Measurements from ENCODE around the gene ELP5.

ELP5 gene

GRCh38 chr17:7222093-7222971 is 29.7 kb upstream of the ELP5 start:
- H3K9me3 ChIP-seq (ENCODE audit: low read length) = no peaks in the 10 kb centered on the region
- peaks cover 33% of the 10 kb centered on the region for H3K4me1 ChIP-seq (ENCODE audit: insufficient read depth, low read length)
- no peak overlapping the region for H2AFZ ChIP-seq (ENCODE audit: low read depth, low read length)
- H3K27me3 ChIP-seq (ENCODE audit: insufficient read depth, low read length) = no peaks in the 10 kb centered on the region
- no peak overlapping the region for H3K4me3 ChIP-seq (ENCODE audit: low read length)
- H3K36me3 ChIP-seq (ENCODE audit: insufficient read depth, low read length) = peaks cover 56% of the 10 kb centered on the region

- no peaks in the 10 kb centered on the region for H3K9me3 ChIP-seq (ENCODE audit: low read length)
- H3K36me3 ChIP-seq (ENCODE audit: insufficient read depth, low read length) = peaks cover 61% of the 10 kb centered on the region
- H3K4me1 ChIP-seq (ENCODE audit: insufficient read depth, low read length) = peaks cover 29% of the 10 kb centered on the region
- no peaks in the 10 kb centered on the region for H3K27me3 ChIP-seq (ENCODE audit: insufficient read depth, low read length)
- no peak overlapping the region for H3K4me3 ChIP-seq (ENCODE audit: low read length)
- no peak overlapping the region for H2AFZ ChIP-seq (ENCODE audit: low read depth, low read length)
These were observed 29.1 kb upstream of the ELP5 start for GRCh38 chr17:7222972-7223292.

- H3K27me3 ChIP-seq (ENCODE audit: insufficient read depth, low read length) = no peaks in the 10 kb centered on the region
- peaks cover 24% of the 10 kb centered on the region for H3K4me1 ChIP-seq (ENCODE audit: insufficient read depth, low read length)
- no peaks in the 10 kb centered on the region for H3K9me3 ChIP-seq (ENCODE audit: low read length)
- H3K4me3 ChIP-seq (ENCODE audit: low read length) = no peak overlapping the region
- H3K36me3 ChIP-seq (ENCODE audit: insufficient read depth, low read length) = peaks cover 66% of the 10 kb centered on the region
- no peak overlapping the region for H2AFZ ChIP-seq (ENCODE audit: low read depth, low read length)
These were observed 28.6 kb upstream of the ELP5 start for GRCh38 chr17:7223375-7223774.

GRCh38 chr17:7224110-7224509 is 27.9 kb upstream of the ELP5 start:
- peaks cover 73% of the 10 kb centered on the region for H3K36me3 ChIP-seq (ENCODE audit: insufficient read depth, low read length)
- peaks cover 17% of the 10 kb centered on the region for H3K4me1 ChIP-seq (ENCODE audit: insufficient read depth, low read length)

GRCh38 chr17:7224661-7225111 is 27.3 kb upstream of the ELP5 start:
- peaks cover 79% of the 10 kb centered on the region for H3K36me3 ChIP-seq (ENCODE audit: insufficient read depth, low read length)
- H3K9me3 ChIP-seq (ENCODE audit: low read length) = no peaks in the 10 kb centered on the region
- no peaks in the 10 kb centered on the region for H3K27me3 ChIP-seq (ENCODE audit: insufficient read depth, low read length)
- peaks cover 13% of the 10 kb centered on the region for H3K4me1 ChIP-seq (ENCODE audit: insufficient read depth, low read length)
- no peak overlapping the region for H2AFZ ChIP-seq (ENCODE audit: low read depth, low read length)
- no peak overlapping the region for H3K4me3 ChIP-seq (ENCODE audit: low read length)

More at GRCh38 chr17:7224110-7224509, 27.9 kb upstream of the ELP5 start:
- no peaks in the 10 kb centered on the region for H3K9me3 ChIP-seq (ENCODE audit: low read length)
- H3K27me3 ChIP-seq (ENCODE audit: insufficient read depth, low read length) = no peaks in the 10 kb centered on the region
- H3K4me3 ChIP-seq (ENCODE audit: low read length) = no peak overlapping the region
- H2AFZ ChIP-seq (ENCODE audit: low read depth, low read length) = no peak overlapping the region

- H3K27me3 ChIP-seq (ENCODE audit: insufficient read depth, low read length) = no peaks in the 10 kb centered on the region
- H3K9me3 ChIP-seq (ENCODE audit: low read length) = no peaks in the 10 kb centered on the region
- H3K36me3 ChIP-seq (ENCODE audit: insufficient read depth, low read length) = peaks cover 90% of the 10 kb centered on the region
- no peak overlapping the region for H3K4me3 ChIP-seq (ENCODE audit: low read length)
- H2AFZ ChIP-seq (ENCODE audit: low read depth, low read length) = no peak overlapping the region
- H3K4me1 ChIP-seq (ENCODE audit: insufficient read depth, low read length) = peaks cover 4% of the 10 kb centered on the region
These were observed 26.2 kb upstream of the ELP5 start for GRCh38 chr17:7225711-7226331.

GRCh38 chr17:7226721-7227710 is 25.0 kb upstream of the ELP5 start:
- Histone ChIP-seq H3K4me3 (ENCODE audit: low read length) (no peak overlapping the region), H3K9me3 (ENCODE audit: low read length) (no peaks in the 10 kb centered on the region), H2AFZ (ENCODE audit: low read depth, low read length) (no peak overlapping the region), H3K27me3 (ENCODE audit: insufficient read depth, low read length) (no peaks in the 10 kb centered on the region), H3K4me1 (ENCODE audit: insufficient read depth, low read length) (peaks cover 4% of the 10 kb centered on the region), H3K36me3 (ENCODE audit: insufficient read depth, low read length) (peaks cover 88% of the 10 kb centered on the region)

- H3K36me3 ChIP-seq (ENCODE audit: insufficient read depth, low read length) = peaks cover 69% of the 10 kb centered on the region
- no peak overlapping the region for H2AFZ ChIP-seq (ENCODE audit: low read depth, low read length)
- H3K4me1 ChIP-seq (ENCODE audit: insufficient read depth, low read length) = peaks cover 14% of the 10 kb centered on the region
These were observed 23.1 kb upstream of the ELP5 start for GRCh38 chr17:7228920-7229319.

GRCh38 chr17:7229504-7229903 is 22.5 kb upstream of the ELP5 start:
- Histone ChIP-seq H3K36me3 (ENCODE audit: insufficient read depth, low read length) (peaks cover 63% of the 10 kb centered on the region), H2AFZ (ENCODE audit: low read depth, low read length) (no peak overlapping the region)

More at GRCh38 chr17:7228920-7229319, 23.1 kb upstream of the ELP5 start:
- Histone ChIP-seq H3K9me3 (ENCODE audit: low read length) (no peaks in the 10 kb centered on the region), H3K4me3 (ENCODE audit: low read length) (no peak overlapping the region), H3K27me3 (ENCODE audit: insufficient read depth, low read length) (no peaks in the 10 kb centered on the region)

GRCh38 chr17:7232114-7232513 is 19.9 kb upstream of the ELP5 start:
- no peaks in the 10 kb centered on the region for H3K27me3 ChIP-seq (ENCODE audit: insufficient read depth, low read length)
- no peaks in the 10 kb centered on the region for H3K9me3 ChIP-seq (ENCODE audit: low read length)
- H3K36me3 ChIP-seq (ENCODE audit: insufficient read depth, low read length) = peaks cover 58% of the 10 kb centered on the region
- peak overlapping the region; percentile 26 for H3K4me3 ChIP-seq (ENCODE audit: low read length)
- peaks cover 29% of the 10 kb centered on the region for H3K4me1 ChIP-seq (ENCODE audit: insufficient read depth, low read length)
- H2AFZ ChIP-seq (ENCODE audit: low read depth, low read length) = no peak overlapping the region

More at GRCh38 chr17:7229504-7229903, 22.5 kb upstream of the ELP5 start:
- Histone ChIP-seq H3K4me1 (ENCODE audit: insufficient read depth, low read length) (peaks cover 15% of the 10 kb centered on the region), H3K9me3 (ENCODE audit: low read length) (no peaks in the 10 kb centered on the region), H3K4me3 (ENCODE audit: low read length) (no peak overlapping the region), H3K27me3 (ENCODE audit: insufficient read depth, low read length) (no peaks in the 10 kb centered on the region)

GRCh38 chr17:7233701-7234082 is 18.3 kb upstream of the ELP5 start:
- Histone ChIP-seq H3K36me3 (ENCODE audit: insufficient read depth, low read length) (peaks cover 45% of the 10 kb centered on the region), H3K4me1 (ENCODE audit: insufficient read depth, low read length) (peaks cover 34% of the 10 kb centered on the region), H3K9me3 (ENCODE audit: low read length) (no peaks in the 10 kb centered on the region), H3K27me3 (ENCODE audit: insufficient read depth, low read length) (no peaks in the 10 kb centered on the region), H2AFZ (ENCODE audit: low read depth, low read length) (no peak overlapping the region), H3K4me3 (ENCODE audit: low read length) (peak overlapping the region; percentile 98)

- H2AFZ ChIP-seq (ENCODE audit: low read depth, low read length) = no peak within 1 kb of the TSS
- peaks cover 39% of the 10 kb centered on the region for H3K36me3 ChIP-seq (ENCODE audit: insufficient read depth, low read length)
- no peaks in the 10 kb centered on the region for H3K9me3 ChIP-seq (ENCODE audit: low read length)
- H3K4me3 ChIP-seq (ENCODE audit: low read length) = peak within 1 kb of the TSS; percentile 98
- H3K27me3 ChIP-seq (ENCODE audit: insufficient read depth, low read length) = no peaks in the 10 kb centered on the region
- peaks cover 34% of the 10 kb centered on the region for H3K4me1 ChIP-seq (ENCODE audit: insufficient read depth, low read length)
These were observed 17.7 kb upstream of the ELP5 start, which contains the start of gene DVL2 for GRCh38 chr17:7234083-7234951. TSS of gene DVL2 (minus strand) at chr17:7234517. CDS start at chr17:7234262, 255 bp downstream.
